Measurements from ENCODE around the gene NCR2. TPM values are rescaled to one million over a fixed set of nuclear protein-coding genes. Genes with fewer than 3 reads are reported as not detected.
"Not testable (repeated sequence)": the region's sequence is repeated elsewhere in the genome, so short reads cannot be mapped to it uniquely, and the experiment has no call there.

Gene NCR2, protein sequence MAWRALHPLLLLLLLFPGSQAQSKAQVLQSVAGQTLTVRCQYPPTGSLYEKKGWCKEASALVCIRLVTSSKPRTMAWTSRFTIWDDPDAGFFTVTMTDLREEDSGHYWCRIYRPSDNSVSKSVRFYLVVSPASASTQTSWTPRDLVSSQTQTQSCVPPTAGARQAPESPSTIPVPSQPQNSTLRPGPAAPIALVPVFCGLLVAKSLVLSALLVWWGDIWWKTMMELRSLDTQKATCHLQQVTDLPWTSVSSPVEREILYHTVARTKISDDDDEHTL
- total RNA-seq: 1 to 10 TPM in 1 of 2 experiments, under 1 TPM in 1; 0.64 to 1.4 TPM

GRCh38 chr6:41335296-41335695 is at the start of gene NCR2:
Gene NCR2 (plus strand): TSS chr6:41335608. CDS start chr6:41335877, 269 bp downstream.
- DNase-seq: no peak
- CTCF ChIA-PET: interaction anchor here (0.8 to 8.4 kb wide), 7 partner anchors 9 to 134 kb away, joined by 3 to 104 read pairs (median 31); partner anchors contain the start of gene TREML2
- no peaks in the 10 kb centered on the region for H3K36me3 Mint-ChIP-seq
- ATAC-seq: no peak
- no peaks in the 10 kb centered on the region for H3K27me3 Mint-ChIP-seq
- no peaks in the 10 kb centered on the region for H3K9me3 Mint-ChIP-seq (ENCODE audit: low read depth)
- no peak within 1 kb of the TSS for H3K4me3 Mint-ChIP-seq
- H3K27ac Mint-ChIP-seq: peak within 1 kb of the TSS; percentile 88
- peaks cover 59% of the 10 kb centered on the region for H3K4me1 Mint-ChIP-seq

GRCh38 chr6:41286544-41287346 is 48.7 kb upstream of the NCR2 start, which contains the start of gene TREM1:
Gene TREM1 (minus strand): TSS chr6:41286682. CDS start chr6:41286655, 27 bp downstream.
- no peak within 1 kb of the TSS for H3K27ac Mint-ChIP-seq
- CTCF ChIA-PET: no interaction called here
- peaks cover 3% of the 10 kb centered on the region for H3K4me1 Mint-ChIP-seq
- H3K27me3 Mint-ChIP-seq: peaks cover 33% of the 10 kb centered on the region
- H3K4me3 Mint-ChIP-seq: no peak within 1 kb of the TSS
- DNase-seq (no peak), ATAC-seq (no peak)
- H3K9me3 Mint-ChIP-seq (ENCODE audit: low read depth): no peaks in the 10 kb centered on the region
- H3K36me3 Mint-ChIP-seq: no peaks in the 10 kb centered on the region

GRCh38 chr6:41288030-41288753 is 47.2 kb upstream of the NCR2 start:
- no peak for ATAC-seq
- Mint-ChIP-seq H3K27ac (no peak overlapping the region), H3K4me1 (peaks cover 3% of the 10 kb centered on the region)

DNA sequence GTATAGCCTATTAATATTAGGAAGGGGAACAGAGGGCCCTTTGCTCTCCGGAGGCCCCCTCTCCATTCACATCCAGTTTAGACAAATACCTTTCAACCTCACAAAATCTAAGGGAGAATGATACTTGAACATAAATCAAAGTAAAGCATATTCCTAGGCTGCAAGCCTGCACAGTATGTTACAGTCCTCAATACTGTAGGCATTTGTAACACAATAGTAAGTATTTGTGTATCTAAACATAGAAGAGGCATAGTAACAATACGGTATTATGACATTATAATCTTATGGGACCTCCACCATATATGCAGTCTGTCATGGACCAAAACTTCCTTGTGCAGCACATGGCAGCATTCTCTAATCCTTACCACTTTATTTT is 46.7 kb upstream of the NCR2 start:
- peaks cover 29% of the 10 kb centered on the region for H3K27me3 Mint-ChIP-seq
- H3K9me3 Mint-ChIP-seq (ENCODE audit: low read depth): no peaks in the 10 kb centered on the region
- no peak for DNase-seq
- no peak for ATAC-seq
- H3K27ac Mint-ChIP-seq: no peak overlapping the region
- no peak overlapping the region for H3K4me3 Mint-ChIP-seq
- CTCF ChIA-PET: interaction anchor here (1.2 to 1.7 kb wide), 2 partner anchors 10 to 17 kb away, joined by 3 to 5 read pairs; no protein-coding TSS in a partner anchor
- peaks cover 3% of the 10 kb centered on the region for H3K4me1 Mint-ChIP-seq
- no peaks in the 10 kb centered on the region for H3K36me3 Mint-ChIP-seq

More at GRCh38 chr6:41288030-41288753, 47.2 kb upstream of the NCR2 start:
- CTCF ChIA-PET: interaction anchor here (1.2 kb wide), 1 partner anchor 10 kb away, joined by 3 read pairs; no protein-coding TSS in a partner anchor
- Mint-ChIP-seq H3K27me3 (peaks cover 29% of the 10 kb centered on the region), H3K36me3 (no peaks in the 10 kb centered on the region), H3K9me3 (ENCODE audit: low read depth) (no peaks in the 10 kb centered on the region), H3K4me3 (no peak overlapping the region)
- DNase-seq: no peak

DNA sequence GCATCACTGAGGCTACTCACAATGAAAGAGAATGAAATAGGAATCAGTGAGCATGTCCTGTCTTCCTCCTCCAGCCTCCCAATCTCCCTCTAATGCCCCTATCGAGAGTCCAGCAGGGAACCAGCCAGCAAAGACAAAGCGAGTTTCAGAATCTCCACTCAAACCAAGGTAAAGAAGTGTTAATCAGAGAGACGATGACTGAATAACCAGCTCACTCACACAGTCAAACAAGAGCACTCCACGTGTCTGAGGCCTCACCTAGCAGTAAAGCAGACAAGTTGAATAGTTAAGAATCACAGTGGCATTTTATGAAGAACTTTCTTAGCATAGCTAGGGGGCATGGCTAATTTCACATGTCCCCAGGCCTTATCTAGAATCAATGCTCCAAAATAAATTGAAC is 45.6 kb upstream of the NCR2 start:
- Mint-ChIP-seq H3K9me3 (ENCODE audit: low read depth) (no peaks in the 10 kb centered on the region), H3K36me3 (no peaks in the 10 kb centered on the region), H3K27ac (no peak overlapping the region), H3K27me3 (peaks cover 25% of the 10 kb centered on the region), H3K4me3 (no peak overlapping the region), H3K4me1 (peaks cover 3% of the 10 kb centered on the region)
- no peak for ATAC-seq
- DNase-seq: no peak
- CTCF ChIA-PET: interaction anchor here (1.7 kb wide), 1 partner anchor 16 kb away, joined by 5 read pairs; no protein-coding TSS in a partner anchor

DNA sequence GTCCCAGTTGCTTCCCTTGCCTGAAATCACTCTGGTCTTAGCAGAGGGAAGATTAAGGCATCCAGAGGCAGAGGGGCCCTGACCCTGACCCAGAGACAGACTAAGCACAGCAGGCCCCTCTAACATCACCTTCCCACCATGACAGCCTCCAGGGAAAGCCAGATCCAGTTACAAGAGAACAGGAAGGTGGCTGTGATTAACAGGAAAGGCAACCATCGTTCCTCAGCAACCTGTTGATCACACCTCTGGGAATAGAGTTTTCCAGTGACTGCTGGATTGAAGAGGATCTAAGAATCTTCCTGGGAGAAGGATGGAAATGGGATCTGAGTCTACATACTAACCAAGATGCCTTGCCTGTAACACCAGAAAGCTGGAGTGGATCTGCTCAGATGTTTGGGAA is 43.7 kb upstream of the NCR2 start:
- Mint-ChIP-seq H3K27me3 (peaks cover 22% of the 10 kb centered on the region), H3K36me3 (no peaks in the 10 kb centered on the region), H3K27ac (no peak overlapping the region), H3K9me3 (ENCODE audit: low read depth) (no peaks in the 10 kb centered on the region), H3K4me3 (no peak overlapping the region), H3K4me1 (peaks cover 3% of the 10 kb centered on the region)
- no peak for DNase-seq
- CTCF ChIA-PET: no interaction called here
- no peak for ATAC-seq

DNA sequence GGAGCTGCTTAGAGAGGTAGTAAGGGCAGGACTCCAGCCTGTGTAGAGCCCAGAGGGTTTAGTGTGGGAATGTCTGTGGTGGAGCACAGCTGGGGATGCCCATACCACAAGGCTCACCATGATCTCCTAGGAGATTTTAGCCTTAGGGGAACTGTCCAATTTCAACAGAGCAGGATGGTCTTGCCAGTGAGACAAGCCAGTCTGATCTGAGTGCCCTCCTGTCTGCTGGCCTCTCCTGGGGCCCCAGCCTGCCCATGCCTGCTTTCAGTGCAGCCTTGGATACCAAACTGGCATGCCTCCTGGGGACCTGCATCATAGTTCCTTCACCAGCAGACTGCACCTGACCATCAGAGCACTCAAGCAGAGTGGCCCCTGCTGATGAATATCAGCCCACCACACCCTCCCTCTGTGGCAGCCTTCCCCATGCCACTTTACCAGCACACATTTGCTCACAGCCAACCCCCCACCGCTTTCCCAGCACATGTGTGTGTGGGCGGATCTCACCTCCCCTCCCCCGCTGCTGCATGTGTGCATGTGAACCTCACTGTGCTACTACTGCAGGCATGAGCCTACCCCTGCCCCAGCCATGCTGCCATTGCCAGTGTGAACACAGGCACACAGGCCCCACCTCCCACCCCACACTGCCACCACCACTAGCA is 41.1 kb upstream of the NCR2 start:
- Mint-ChIP-seq H3K4me3 (no peak overlapping the region), H3K27me3 (peaks cover 8% of the 10 kb centered on the region), H3K27ac (no peak overlapping the region), H3K4me1 (peaks cover 19% of the 10 kb centered on the region), H3K9me3 (ENCODE audit: low read depth) (peaks cover 10% of the 10 kb centered on the region), H3K36me3 (peaks cover 4% of the 10 kb centered on the region)
- CTCF ChIA-PET: interaction anchor here (1.0 to 3.0 kb wide), 3 partner anchors 12 to 74 kb away, joined by 3 to 11 read pairs (median 3); no protein-coding TSS in a partner anchor
- DNase-seq: no peak
- no peak for ATAC-seq

GRCh38 chr6:41297248-41297647 is 38.2 kb upstream of the NCR2 start:
- H3K36me3 Mint-ChIP-seq: peaks cover 10% of the 10 kb centered on the region

GRCh38 chr6:41298785-41299502 is 36.5 kb upstream of the NCR2 start:
- H3K27ac Mint-ChIP-seq: peak overlapping the region; percentile 40
- peak; percentile 61 for ATAC-seq
- peaks cover 33% of the 10 kb centered on the region for H3K27me3 Mint-ChIP-seq
- H3K36me3 Mint-ChIP-seq: peaks cover 10% of the 10 kb centered on the region
- CTCF ChIA-PET: interaction anchor here (0.8 to 2.5 kb wide), 5 partner anchors 8 to 226 kb away, joined by 3 to 7 read pairs (median 4); partner anchors contain the start of genes NFYA and OARD1
- DNase-seq: no peak
- H3K9me3 Mint-ChIP-seq (ENCODE audit: low read depth): peaks cover 14% of the 10 kb centered on the region
- no peak overlapping the region for H3K4me3 Mint-ChIP-seq
- H3K4me1 Mint-ChIP-seq: peaks cover 26% of the 10 kb centered on the region

More at GRCh38 chr6:41297248-41297647, 38.2 kb upstream of the NCR2 start:
- Mint-ChIP-seq H3K9me3 (ENCODE audit: low read depth) (peaks cover 14% of the 10 kb centered on the region), H3K27me3 (peaks cover 22% of the 10 kb centered on the region), H3K4me1 (peaks cover 26% of the 10 kb centered on the region)
- ATAC-seq, DNase-seq, H3K27ac Mint-ChIP-seq, CTCF ChIA-PET, H3K4me3 Mint-ChIP-seq: not testable (repeated sequence)

DNA sequence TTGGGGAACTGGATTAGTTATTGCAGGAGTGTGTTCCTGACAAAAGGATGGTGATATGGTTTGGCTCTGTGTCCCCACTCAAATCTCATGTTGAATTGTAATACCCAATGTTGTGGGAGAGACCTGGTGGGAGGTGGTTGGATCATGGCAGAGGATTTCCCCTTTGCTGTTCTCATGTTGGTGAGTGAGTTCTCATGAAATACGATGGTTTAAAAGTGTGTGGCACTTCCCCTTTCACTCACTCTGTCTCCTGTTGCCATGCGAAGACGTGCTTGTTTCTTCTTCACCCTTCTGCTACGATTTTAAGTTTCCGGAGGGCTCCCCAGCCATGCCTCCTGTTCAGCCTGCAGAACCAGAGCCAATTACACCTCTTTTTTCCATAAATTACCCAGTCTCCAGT is 32.8 kb upstream of the NCR2 start:
- DNase-seq (no peak), ATAC-seq (no peak)
- no peak overlapping the region for H3K4me3 Mint-ChIP-seq
- H3K4me1 Mint-ChIP-seq: peaks cover 22% of the 10 kb centered on the region
- peaks cover 6% of the 10 kb centered on the region for H3K36me3 Mint-ChIP-seq
- H3K9me3 Mint-ChIP-seq (ENCODE audit: low read depth): peaks cover 9% of the 10 kb centered on the region
- H3K27ac Mint-ChIP-seq: no peak overlapping the region
- H3K27me3 Mint-ChIP-seq: peaks cover 42% of the 10 kb centered on the region
- CTCF ChIA-PET: no interaction called here

DNA sequence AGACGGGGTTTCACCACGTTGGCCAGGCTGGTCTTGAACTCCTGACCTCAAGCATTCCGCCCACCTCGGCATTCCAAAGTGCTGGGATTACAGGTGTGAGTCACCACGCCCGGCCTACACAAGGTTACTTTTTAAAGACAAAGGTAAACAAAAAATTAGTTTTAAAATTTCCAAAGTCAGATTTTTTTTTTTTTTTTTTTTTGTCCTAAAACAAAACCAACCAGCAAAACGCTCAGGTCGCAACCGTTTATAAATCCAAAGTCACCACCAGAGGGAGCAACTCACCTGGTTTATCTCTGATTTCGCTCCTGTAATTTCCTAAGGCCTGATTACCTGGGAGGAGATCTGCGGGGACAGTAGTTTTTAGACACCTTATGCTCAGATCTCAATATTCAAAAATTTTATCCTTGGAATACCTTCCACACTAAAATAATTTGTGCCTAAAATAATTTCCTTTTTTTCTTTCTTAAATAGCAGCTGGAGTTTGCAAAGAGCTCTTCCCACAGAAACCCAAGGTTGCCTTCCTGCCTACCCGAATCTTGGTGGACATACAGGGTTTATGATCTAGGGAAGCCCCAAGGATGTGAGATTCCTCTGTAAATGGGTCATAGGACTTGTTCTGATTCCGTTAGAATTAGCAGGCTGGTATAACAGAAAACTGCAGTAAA is 29.1 kb upstream of the NCR2 start:
- no peak overlapping the region for H3K27ac Mint-ChIP-seq
- no peaks in the 10 kb centered on the region for H3K9me3 Mint-ChIP-seq (ENCODE audit: low read depth)
- no peaks in the 10 kb centered on the region for H3K36me3 Mint-ChIP-seq
- no peak overlapping the region for H3K4me3 Mint-ChIP-seq
- CTCF ChIA-PET: interaction anchor here (0.7 to 5.7 kb wide), 26 partner anchors 8 to 378 kb away, joined by 3 to 73 read pairs (median 4); partner anchors contain the start of gene NCR2
- DNase-seq (peak; percentile 61), ATAC-seq (no peak)
- peaks cover 46% of the 10 kb centered on the region for H3K27me3 Mint-ChIP-seq
- H3K4me1 Mint-ChIP-seq: peaks cover 2% of the 10 kb centered on the region
